Lung (tissue), 12 donors: ENCODE results near the gene NCOA1. TPM values are rescaled to one million over a fixed set of nuclear protein-coding genes. Genes with fewer than 3 reads are reported as not detected.

Experiments used
- ATAC-seq: fragments of 200-7000 bp; cut with Tn5 transposase; one replicate; pipeline ENCODE4 v1.9.1; 2020; ENCODE audit warnings: moderate number of reproducible peaks; ENCODE audit not compliant: insufficient read depth, low FRiP score
- DNase-seq, 3 donors: peaks; one replicate each; pipeline ENCODE4 v3.0.0-alpha.2; 2013 to 2017
- H3K27ac ChIP-seq, 2 donors: one replicate each; pipeline ENCODE4 v1.5.1; 2013; ENCODE audit warnings: mild to moderate bottlenecking in 2 of 2, moderate library complexity in 2 of 2, control low read depth in 1 of 2, inconsistent platforms in 1 of 2, low read depth in 1 of 2, low read length in 1 of 2
- H3K27me3 ChIP-seq, 3 donors: one replicate each; pipeline ENCODE4 v1.5.1; 2013; ENCODE audit warnings: low read length in 2 of 3; ENCODE audit not compliant: control insufficient read depth in 3 of 3, insufficient read depth in 3 of 3
- H3K36me3 ChIP-seq, 4 donors: one replicate each; pipeline ENCODE4 v1.5.1; 2013; ENCODE audit warnings: low read length in 4 of 4, mild to moderate bottlenecking in 1 of 4, moderate library complexity in 1 of 4; ENCODE audit not compliant: control insufficient read depth in 4 of 4, insufficient read depth in 4 of 4
- H3K4me1 ChIP-seq, 5 donors: one replicate each; pipeline ENCODE4 v1.5.1; 2013; ENCODE audit warnings: low read length in 5 of 5, mild to moderate bottlenecking in 2 of 5, moderate library complexity in 1 of 5; ENCODE audit not compliant: control insufficient read depth in 5 of 5, insufficient read depth in 5 of 5
- H3K4me3 ChIP-seq: one replicate; pipeline ENCODE4 v1.5.1; 2013; ENCODE audit warnings: mild to moderate bottlenecking, control low read depth, moderate library complexity
- H3K9ac ChIP-seq, 2 donors: one replicate each; pipeline ENCODE4 v1.5.1; 2013; ENCODE audit warnings: low read length in 2 of 2, control low read depth in 1 of 2; ENCODE audit not compliant: insufficient read depth in 1 of 2
- H3K9me3 ChIP-seq, 4 donors: one replicate each; pipeline ENCODE4 v1.5.1; 2013; ENCODE audit warnings: low read length in 3 of 4, mild to moderate bottlenecking in 1 of 4, moderate library complexity in 1 of 4; ENCODE audit not compliant: control insufficient read depth in 4 of 4, insufficient read depth in 3 of 4
- WGBS, 2 donors: extraction: QIAGEN DNeasy Blood & Tissue Kit; methylation state at CpG; one replicate each; pipeline ENCODE4 v1.1.7; 2013; 5-methylcytosine and 5-hydroxymethylcytosine counted together
- polyA plus RNA-seq, 2 donors: library from polyadenylated mRNA; stranded (reverse); fragments of 200-250 nt; gene quantifications; one replicate each; pipeline ENCODE4 v1.2.1, GENCODE V29; 2013
- total RNA-seq, 2 donors: library from RNA; depleted of rRNA in 1 of 2; stranded (reverse); fragments of >200 nt in 1 of 2; gene quantifications; one replicate each; pipeline ENCODE4 v1.2.1, GENCODE V29; 2014 to 2021
- TF ChIP-seq, protein P1 (sequence below): IDR thresholded peaks from 2 replicates; pipeline ENCODE4 v1.5.1; 2012; ENCODE audit warnings: mild to moderate bottlenecking; ENCODE audit errors: control extremely low read depth, extremely low read depth
- donor health status: control.
- donor health status: control.
- donor health status: Bipolar disorder and iron deficiency.
- donor health status: healthy.
- donor health status: DM: yes; HTN: yes; CAD: no.

Gene NCOA1
- total and polyA plus RNA-seq, 4 donors: 8.3 to 123 (median 27.3) TPM

DNA sequence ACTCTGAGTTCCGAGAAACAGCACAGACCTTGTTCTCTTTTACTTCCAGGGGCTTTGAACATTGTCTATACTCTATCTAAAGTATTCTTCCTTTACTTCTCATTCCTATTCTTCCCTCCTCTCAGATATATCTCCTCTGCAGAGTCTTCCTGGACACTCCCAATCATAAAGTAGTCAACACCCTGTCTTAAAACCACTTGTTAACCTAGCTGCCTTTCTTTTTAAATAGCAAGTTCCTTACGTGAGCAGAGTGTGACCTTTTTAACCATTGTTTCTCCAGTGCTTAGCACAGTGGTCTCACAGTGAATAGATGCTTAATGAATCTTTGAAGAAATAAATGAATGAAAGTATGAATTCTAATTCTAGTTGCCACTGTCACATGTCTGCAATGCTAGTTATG is 254.8 kb downstream of the NCOA1 start:
- WGBS, 2 donors: 86 to 90% methylated on average over 2 of the region's 2 CpGs
- no peak for ATAC-seq

DNA sequence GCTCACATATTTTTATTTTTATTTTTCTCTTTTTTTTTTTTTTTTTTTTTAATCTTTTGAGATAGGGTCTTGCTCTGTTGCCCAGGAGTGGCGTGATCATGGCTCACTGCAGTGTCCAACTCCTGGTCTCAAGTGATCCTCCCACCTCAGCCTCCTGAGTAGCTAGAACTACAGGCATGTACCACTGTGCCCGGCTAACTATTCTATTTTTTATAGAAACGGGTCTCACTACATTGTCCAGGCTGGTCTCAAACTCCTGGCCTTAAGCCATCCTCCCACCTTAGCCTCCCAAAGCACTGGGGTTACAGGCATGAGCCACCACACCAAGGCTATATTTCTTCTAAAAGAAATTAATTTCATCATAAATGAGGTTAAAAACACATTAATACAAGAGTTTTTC is 256.2 kb downstream of the NCOA1 start:
- Histone ChIP-seq H3K4me3 (no peak overlapping the region), H3K27ac (no peak overlapping the region), H3K4me1 (peaks cover 0 to 18% (median 3%) of the 10 kb centered on the region in 5 donors), H3K36me3 (peaks cover 4 to 17% (median 14%) of the 10 kb centered on the region in 4 donors), H3K27me3 (no peaks in the 10 kb centered on the region), H3K9me3 (no peaks in the 10 kb centered on the region), H3K9ac (no peak overlapping the region)
- TF ChIP-seq, protein P1, sequence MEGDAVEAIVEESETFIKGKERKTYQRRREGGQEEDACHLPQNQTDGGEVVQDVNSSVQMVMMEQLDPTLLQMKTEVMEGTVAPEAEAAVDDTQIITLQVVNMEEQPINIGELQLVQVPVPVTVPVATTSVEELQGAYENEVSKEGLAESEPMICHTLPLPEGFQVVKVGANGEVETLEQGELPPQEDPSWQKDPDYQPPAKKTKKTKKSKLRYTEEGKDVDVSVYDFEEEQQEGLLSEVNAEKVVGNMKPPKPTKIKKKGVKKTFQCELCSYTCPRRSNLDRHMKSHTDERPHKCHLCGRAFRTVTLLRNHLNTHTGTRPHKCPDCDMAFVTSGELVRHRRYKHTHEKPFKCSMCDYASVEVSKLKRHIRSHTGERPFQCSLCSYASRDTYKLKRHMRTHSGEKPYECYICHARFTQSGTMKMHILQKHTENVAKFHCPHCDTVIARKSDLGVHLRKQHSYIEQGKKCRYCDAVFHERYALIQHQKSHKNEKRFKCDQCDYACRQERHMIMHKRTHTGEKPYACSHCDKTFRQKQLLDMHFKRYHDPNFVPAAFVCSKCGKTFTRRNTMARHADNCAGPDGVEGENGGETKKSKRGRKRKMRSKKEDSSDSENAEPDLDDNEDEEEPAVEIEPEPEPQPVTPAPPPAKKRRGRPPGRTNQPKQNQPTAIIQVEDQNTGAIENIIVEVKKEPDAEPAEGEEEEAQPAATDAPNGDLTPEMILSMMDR: no peak
- WGBS, 2 donors: 96 to 99% methylated on average over 3 of the region's 3 CpGs
- no peak for ATAC-seq
- no peak for DNase-seq

More for the DNA sequence above, 254.8 kb downstream of the NCOA1 start:
- H3K27ac ChIP-seq: no peak overlapping the region
- peaks cover 4 to 23% (median 14%) of the 10 kb centered on the region in 4 donors for H3K36me3 ChIP-seq
- H3K4me1 ChIP-seq: peaks cover 0 to 18% (median 3%) of the 10 kb centered on the region in 5 donors
- TF ChIP-seq, protein P1: no peak
- H3K9me3 ChIP-seq: no peaks in the 10 kb centered on the region
- no peak overlapping the region for H3K9ac ChIP-seq
- H3K4me3 ChIP-seq: no peak overlapping the region
- DNase-seq: no peak
- no peaks in the 10 kb centered on the region for H3K27me3 ChIP-seq

DNA sequence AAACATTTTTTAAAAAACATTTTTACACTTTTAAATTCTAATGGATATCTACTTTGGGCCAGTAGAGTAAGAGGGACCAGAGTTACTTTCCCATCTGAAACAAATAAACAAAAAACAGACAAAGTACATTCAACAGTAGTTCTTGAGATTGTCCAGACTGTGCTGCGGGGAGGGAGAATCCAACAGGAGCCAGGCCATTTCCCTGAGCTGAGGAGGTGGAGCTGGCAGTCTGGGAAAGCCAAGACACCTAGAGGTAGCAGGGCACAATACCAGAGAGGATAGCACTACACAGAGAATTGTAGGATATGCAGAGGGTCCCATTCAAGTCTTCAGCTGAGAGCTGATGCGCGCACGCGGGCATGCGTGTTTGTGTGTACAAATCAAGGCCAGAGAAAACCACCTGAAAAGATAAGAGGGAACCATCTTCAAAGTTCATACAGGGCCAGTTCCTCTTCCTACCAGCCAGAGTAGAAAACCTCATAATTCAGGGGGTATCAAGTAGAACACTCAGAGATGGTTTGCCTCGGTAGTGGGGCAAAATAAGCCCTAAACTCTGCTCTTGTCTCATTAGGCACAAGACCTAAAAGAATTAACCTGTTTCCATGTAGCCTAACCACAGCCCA is 258.1 kb downstream of the NCOA1 start:
- WGBS, 2 donors: 86 to 96% methylated on average over 7 of the region's 7 CpGs
- H3K27me3 ChIP-seq: no peaks in the 10 kb centered on the region
- TF ChIP-seq, protein P1: no peak

More for the DNA sequence above, 258.1 kb downstream of the NCOA1 start:
- ATAC-seq (no peak), DNase-seq (no peak)
- H3K36me3 ChIP-seq: peaks cover 8 to 31% (median 23%) of the 10 kb centered on the region in 4 donors
- H3K27ac ChIP-seq: no peak overlapping the region
- peaks cover 0 to 7% (median 0%) of the 10 kb centered on the region in 5 donors for H3K4me1 ChIP-seq
- no peak overlapping the region for H3K9ac ChIP-seq
- no peak overlapping the region for H3K4me3 ChIP-seq
- no peaks in the 10 kb centered on the region for H3K9me3 ChIP-seq
